GM12875 (cell line): Measurements from ENCODE around the gene PRDM10.

Experiments
- H3K4me3 ChIP-seq: one replicate; pipeline ENCODE4 v1.5.1; 2011; ENCODE audit warnings: low read depth, low read length, control low read depth
- TF ChIP-seq, protein P1 (sequence below): IDR thresholded peaks from 2 replicates; pipeline ENCODE4 v1.5.1; 2011; ENCODE audit warnings: low read depth, mild to moderate bottlenecking, control low read depth, inconsistent platforms, low read length, moderate library complexity, borderline replicate concordance; ENCODE audit not compliant: insufficient read depth

The PRDM10 gene, protein sequence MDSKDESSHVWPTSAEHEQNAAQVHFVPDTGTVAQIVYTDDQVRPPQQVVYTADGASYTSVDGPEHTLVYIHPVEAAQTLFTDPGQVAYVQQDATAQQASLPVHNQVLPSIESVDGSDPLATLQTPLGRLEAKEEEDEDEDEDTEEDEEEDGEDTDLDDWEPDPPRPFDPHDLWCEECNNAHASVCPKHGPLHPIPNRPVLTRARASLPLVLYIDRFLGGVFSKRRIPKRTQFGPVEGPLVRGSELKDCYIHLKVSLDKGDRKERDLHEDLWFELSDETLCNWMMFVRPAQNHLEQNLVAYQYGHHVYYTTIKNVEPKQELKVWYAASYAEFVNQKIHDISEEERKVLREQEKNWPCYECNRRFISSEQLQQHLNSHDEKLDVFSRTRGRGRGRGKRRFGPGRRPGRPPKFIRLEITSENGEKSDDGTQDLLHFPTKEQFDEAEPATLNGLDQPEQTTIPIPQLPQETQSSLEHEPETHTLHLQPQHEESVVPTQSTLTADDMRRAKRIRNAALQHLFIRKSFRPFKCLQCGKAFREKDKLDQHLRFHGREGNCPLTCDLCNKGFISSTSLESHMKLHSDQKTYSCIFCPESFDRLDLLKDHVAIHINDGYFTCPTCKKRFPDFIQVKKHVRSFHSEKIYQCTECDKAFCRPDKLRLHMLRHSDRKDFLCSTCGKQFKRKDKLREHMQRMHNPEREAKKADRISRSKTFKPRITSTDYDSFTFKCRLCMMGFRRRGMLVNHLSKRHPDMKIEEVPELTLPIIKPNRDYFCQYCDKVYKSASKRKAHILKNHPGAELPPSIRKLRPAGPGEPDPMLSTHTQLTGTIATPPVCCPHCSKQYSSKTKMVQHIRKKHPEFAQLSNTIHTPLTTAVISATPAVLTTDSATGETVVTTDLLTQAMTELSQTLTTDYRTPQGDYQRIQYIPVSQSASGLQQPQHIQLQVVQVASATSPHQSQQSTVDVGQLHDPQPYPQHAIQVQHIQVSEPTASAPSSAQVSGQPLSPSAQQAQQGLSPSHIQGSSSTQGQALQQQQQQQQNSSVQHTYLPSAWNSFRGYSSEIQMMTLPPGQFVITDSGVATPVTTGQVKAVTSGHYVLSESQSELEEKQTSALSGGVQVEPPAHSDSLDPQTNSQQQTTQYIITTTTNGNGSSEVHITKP

DNA sequence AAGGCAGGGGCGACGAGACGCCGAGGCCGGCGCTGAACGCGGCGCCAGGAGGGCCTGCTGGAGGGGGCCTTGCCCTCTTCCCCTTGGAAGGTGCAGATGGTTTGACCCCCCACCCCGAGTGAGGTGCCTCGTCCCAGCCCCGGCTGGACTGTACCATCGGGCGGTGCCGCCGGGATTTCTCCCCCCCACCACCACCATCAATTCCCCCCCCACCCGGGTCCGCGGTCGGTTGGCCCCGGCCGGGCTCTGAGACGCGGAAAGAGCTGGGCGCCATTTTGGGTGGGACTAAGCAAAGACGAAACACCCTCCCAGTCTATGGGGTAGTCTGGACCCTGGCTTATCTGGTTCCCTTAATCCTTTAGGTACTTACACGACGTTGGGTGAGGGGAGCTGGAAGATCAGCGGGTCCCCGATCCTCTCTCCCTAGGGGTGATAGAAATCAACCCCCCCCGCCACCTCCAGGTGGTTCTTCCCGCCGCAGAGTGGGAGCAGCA is at the start of gene PRDM10:
TSS of gene PRDM10 (minus strand) at position 484 of the 494 bp plus-strand sequence. CDS start 41,871 bp downstream, outside the sequence.
- H3K4me3 ChIP-seq, result peak within 1 kb of the TSS; percentile 93
- TF ChIP-seq, protein P1, sequence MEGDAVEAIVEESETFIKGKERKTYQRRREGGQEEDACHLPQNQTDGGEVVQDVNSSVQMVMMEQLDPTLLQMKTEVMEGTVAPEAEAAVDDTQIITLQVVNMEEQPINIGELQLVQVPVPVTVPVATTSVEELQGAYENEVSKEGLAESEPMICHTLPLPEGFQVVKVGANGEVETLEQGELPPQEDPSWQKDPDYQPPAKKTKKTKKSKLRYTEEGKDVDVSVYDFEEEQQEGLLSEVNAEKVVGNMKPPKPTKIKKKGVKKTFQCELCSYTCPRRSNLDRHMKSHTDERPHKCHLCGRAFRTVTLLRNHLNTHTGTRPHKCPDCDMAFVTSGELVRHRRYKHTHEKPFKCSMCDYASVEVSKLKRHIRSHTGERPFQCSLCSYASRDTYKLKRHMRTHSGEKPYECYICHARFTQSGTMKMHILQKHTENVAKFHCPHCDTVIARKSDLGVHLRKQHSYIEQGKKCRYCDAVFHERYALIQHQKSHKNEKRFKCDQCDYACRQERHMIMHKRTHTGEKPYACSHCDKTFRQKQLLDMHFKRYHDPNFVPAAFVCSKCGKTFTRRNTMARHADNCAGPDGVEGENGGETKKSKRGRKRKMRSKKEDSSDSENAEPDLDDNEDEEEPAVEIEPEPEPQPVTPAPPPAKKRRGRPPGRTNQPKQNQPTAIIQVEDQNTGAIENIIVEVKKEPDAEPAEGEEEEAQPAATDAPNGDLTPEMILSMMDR, result no peak

DNA sequence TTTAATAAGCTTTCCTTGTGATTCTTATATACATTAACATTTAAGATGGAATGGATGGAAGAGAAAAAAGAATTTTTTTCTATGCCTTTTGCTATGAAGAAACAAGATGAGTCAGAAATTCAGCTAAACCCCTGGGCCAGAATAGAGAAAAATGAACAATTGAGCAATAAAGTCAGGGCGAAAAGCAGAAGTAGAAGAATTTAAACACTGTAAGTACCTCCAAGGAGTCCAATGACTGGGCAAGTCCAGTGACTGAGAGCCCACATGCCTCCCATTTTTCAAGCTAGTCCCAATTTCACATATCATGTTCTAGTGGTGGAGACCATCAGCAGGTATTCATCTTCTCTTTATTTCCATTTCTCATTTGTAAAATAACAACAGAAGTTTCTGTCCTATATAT is 48.4 kb upstream of the PRDM10 start:
- H3K4me3 ChIP-seq, result no peak overlapping the region
- TF ChIP-seq, protein P1, result no peak

DNA sequence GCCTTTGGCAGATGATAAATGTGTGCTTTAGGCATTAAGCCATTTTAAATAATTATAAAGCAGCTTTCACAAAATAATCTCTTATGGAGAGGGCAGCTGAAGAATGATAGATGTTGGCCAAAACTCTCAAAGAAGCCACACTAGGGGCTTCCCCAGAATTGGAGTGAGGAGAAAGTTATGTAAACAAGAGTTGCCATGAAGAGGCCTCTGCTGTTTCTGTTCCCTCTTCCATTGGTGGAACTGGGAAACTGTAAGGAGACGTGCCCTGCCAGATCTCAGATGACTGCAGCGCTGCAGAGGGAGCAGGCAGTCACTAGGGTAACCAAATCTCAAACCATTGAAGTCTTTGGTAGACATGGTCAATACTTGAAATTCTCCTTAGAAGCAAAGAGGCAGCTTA is 47.6 kb upstream of the PRDM10 start:
- TF ChIP-seq, protein P1, result no peak
- H3K4me3 ChIP-seq, result no peak overlapping the region

DNA sequence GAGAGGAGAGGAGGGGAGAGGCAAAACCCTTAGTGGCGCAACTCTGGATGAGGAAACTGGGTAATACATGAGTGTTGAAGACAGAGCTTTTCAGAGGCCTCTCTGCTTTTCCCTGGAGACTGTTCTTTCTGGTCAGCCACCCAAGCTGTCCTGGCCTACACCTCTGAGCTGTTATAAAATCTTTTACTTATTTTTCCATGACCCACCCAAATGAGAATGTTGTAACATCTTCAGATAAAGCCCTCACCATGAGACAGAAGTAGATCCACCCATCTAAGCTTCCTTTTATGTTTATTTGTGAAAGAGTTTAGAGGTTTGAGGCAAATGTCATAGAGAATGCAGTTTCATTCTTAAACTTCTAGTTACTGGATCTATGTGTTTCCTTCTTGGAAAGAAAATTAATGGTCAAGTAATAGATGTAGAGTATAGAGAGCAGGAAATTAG is 46.7 kb upstream of the PRDM10 start:
- no peak overlapping the region for H3K4me3 ChIP-seq
- TF ChIP-seq, protein P1, result no peak

DNA sequence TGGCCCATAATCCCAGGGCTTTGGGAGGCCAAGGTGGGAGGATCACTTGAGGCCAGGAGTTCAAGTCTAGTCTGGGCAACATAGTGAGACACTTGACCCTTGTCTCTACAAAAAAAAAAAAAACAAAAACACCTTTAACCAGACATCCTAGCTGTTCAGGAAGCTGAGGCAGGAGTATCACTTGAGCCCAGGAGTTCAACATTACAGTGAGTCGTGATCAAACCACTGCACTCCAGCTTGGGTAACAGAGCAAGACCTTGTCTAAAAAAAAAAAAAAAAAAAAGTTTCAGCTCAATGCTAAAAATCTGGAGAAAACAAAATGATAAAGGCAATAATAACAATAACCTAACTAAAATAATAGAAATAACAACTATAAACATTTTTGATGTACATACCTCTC is 44.5 kb upstream of the PRDM10 start:
- H3K4me3 ChIP-seq, result no peak overlapping the region
- TF ChIP-seq, protein P1, result no peak

DNA sequence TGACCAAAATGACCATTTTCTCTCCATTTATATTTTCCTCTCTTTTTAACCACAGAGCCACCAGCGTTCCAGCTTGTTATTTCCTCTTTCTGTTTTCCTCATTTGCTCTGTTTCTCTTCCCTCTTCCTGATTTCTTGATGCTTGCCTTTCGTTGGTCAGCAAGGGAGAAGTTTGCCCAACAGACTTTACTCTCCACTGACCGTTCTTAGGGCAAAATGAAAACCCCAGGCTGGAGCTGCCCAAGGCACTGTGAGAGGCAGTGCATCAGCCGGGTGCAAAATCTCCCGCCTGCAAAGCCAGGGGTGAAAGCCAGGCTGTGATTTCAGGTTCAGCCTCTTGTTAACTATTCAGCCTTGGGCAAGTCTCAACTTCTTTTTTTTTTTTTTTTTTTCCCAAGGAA is 40.9 kb upstream of the PRDM10 start:
- TF ChIP-seq, protein P1, result no peak
- H3K4me3 ChIP-seq, result no peak overlapping the region
